D341Med (cell line): ENCODE data around the gene MMP11.

Experiments
- DNase-seq: peaks from one replicate; pipeline ENCODE4 v3.0.0; 2012; ENCODE audit warnings: low spot score

Gene MMP11

DNA sequence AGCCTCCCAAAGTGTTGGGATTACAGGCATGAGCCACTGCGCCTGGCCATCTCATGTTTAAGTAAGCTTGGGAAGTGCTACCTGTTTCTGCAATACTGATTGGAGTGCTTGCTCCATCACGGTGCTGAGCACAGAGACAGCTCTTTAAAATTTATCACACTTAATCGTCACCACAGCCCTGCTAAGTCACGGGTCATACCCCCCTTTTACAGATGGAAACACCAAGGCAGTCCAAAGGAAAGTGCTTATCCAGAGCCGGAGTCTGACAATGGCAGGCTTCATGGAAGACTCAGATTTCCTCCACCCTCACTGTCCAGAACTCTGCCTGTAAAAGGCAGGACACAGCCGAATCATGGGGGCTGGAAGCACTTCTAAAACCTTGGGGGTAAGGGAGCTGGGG is 12.6 kb upstream of the MMP11 start:
- DNase-seq: no peak

DNA sequence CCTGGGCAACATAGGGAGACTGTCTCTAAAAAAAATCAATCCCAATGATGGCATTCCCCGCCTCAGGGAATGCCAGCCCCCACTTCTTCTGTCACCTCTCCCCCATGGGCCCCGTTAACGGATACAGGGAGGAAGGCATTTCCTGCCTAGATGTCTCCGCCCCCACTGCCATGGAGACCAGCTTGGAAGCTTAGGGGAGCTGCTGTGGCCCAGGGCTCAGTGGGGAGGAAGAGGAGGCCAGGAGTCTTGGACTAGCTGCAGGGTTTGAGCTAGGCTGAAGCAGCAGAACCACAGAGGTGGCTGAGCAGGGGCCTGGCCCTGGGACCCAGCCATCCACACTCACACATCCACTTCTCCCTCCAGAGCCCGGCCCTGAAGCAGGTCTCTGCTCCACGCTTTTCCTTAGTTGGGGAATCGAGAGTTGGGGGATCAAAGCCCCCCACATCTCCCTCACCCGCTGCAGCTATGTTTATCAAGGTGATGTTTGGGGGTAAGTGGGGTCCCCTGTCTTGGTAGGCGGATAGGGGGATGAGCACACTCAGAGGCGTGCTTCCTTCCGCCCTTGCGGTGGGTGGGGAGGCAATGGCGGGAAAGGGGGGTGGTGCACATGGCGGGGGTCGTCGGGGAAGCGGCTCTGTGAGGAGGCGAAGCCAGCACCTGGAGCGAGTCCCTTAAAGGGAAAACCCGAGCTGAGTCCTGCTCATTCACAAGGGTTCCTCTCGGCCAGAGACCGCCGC is 9.6 kb upstream of the MMP11 start, which contains the start of gene C22orf15:
Gene C22orf15, plus strand, starts transcription at position 149 of the 737 bp plus-strand sequence. Its CDS starts 317 bp downstream, at position 466.
- no peak for DNase-seq

DNA sequence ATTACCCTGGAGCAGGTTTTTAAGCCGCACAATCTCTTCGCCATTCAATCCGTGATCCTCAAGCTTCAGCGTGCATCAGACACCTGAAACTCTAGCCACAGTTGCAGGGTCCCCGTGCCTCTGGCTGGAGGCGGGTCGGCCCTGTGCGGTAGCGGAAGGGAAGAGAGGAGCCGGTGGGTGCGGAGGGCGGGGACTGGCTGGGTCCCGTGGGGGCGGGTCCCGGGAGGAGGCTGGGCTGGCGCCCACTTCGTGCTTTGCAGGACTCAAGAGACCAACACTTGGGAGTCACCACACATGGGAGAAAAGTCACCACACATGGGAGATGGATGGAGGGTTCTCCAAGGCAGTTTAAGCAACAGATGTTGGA is 9.1 kb upstream of the MMP11 start:
- DNase-seq: no peak

DNA sequence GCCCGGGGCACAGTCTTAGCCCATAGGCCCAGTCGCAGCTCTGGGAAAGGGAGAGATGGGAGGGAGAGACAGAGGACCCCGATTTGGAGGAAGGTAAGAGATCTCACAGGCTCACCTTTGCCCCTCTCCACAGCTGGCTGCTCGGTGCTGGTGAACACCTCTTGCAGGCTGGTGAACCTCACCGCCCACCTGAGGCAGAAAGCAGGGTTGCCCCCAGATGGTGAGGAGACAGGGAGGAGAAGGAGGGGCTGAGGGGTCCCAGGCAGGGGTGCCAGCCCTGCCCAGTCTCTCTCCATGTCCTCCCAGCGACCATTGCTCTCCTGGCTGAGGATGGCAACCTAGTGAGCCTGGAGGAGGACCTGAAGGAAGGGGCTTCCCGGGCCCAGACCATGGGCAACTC is 8.7 kb upstream of the MMP11 start:
- DNase-seq: no peak

DNA sequence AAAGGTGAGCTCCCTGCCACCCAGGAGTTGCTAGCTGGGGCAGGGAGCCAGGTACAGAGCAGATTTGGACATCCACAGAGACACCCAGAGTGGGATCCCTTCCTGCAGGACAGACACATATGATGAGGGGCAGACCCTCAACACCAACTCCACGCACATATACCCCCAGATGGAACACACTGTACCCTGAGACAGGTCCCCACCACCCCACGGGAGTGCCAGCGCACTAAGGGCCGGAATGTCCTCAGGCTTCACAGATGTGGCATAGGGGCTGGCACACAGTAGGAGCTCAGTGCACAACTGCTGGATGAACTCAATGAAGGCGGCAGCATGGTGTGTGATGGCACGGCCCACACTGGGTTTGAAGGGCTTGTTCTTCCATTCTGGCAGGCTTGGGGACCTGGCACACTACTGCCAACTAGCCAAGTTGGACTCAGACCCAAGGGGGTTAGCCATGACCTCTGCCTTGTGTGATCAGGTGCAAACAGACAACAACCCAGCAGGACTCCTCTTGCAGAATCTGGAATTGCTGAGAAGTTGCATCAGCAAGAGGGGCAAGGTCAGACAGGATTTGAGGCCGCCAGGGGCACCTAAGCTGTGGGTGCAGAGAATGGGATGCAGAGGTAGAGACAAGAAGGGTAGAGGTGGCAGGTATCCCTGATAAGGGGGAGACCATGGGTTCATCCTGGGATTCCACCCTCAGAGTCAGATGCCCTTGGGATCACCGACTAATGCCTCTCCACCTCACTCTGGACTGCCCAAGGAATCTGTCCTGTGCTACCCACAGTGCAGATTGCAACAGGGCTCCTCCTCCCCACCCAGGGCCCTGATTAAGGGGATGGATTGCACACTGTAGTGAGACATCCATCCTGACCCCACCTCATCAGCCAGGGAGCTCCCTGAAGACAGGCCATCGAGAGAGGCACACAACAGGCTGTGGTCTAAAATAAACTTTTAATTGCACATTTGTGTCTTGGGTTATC is 7.5 kb upstream of the MMP11 start:
- DNase-seq: no peak

DNA sequence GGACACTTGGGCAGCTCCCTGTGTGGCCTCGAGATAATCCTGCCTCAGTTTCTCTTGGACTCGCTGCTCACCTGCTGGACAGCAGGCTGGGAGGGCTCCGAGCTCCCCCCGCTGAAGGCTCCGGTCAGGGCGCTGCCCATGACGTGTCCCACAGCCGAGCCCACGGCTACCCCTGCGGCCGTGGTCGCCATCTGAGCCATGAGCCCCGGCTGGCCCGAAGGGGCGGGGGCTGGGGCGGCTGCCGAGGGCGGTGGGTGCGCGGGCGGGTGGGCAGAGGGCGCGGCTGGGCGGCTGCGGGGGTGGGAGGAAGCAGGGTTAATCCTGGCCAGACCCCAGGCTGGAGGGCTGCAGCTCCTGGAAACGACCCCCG is 5.4 kb upstream of the MMP11 start:
- no peak for DNase-seq

DNA sequence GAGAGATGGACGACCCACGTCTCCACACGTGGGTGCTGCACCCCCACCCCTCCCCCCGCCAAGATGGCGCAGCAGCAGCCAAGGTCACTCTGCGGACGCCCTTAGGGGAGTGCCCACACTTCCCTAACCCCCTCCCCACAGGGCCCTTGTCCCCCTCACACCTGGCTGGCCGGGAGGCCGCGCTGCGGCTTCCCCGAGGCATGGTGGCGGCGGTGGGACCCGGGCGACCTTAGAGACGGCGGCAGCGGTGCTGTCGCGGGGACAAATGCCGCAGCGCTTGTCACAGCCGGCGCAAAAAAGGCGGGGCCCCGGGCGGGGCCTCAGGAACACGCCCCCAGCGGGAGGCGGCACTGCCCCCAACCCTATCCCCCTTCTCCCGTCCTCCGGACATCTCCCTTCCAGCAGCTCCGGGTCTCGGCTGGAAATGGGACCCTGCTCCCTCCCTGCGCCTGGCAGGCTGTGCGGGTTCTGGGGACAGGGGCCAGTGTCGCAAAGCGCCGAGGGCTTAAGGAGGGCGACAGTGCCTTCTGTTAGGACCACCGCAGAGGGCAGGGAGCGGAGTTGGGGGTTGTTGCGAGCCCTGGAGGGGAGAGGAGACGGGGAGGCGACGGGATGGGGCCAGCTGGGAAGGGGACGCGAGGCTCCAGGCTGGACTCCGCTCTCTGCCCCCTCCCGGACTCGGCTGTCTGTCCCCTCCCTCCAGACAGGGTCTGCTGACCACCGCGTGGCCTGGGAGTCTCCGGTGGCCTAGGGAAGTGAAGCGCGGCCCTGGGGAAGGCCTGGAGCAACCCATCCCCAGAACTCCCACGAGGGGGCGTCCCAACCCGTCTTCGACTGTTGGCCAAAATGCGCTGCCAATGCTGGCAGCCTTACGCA is 4.7 kb upstream of the MMP11 start, which contains the start of gene CHCHD10:
Gene CHCHD10, minus strand, starts transcription at position 300 of the 876 bp plus-strand sequence. Its CDS starts 98 bp downstream, at position 202.
- DNase-seq: peak; percentile 93

DNA sequence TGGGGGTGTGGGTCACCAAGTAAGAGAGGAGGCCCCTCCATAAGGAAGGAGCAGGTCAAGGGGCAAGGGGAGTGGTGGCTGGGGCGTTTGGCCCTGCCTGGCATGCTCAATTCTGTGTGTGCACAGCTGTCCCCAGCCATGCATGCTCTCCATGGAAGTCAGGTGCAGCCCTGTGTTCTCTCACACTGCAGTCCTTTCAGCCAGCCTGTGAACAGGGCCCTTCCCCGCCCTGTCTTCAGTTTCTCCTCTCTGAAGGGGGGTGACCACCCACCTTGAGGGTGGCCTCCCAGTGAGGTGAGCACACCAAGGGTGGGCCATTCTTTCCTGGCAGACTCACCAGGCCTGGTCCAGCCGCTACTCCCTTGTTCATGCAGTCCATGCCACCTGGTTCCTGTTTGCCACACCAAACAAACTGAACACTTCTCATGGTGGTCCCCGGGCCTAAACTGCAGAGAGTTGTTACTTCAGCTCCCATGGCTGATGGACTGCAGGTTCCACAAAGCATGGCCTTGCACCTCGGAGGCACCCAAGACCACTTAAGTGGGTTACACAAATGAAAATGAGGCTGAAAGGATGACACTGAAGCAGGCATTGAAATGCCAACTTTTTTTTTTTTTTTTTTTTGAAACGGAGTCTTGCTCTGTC is 3.2 kb upstream of the MMP11 start:
- DNase-seq: no peak

DNA sequence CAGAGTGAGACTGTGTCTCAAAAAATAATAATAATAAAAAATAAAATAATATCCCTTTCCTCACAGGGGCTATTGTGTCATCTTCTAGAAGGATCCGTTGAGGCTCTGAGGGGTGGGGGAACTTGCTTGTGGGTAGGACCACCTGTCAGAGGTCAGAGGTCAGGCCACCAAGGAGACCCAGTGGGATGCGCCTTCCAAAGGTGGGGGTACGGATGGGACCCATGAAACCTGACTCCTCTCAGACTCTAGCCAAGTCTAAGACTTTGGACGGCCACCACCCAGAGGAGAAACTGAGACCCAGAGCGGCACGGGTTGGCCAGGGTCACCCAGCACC is 367 bp upstream of the MMP11 start:
- DNase-seq: no peak

DNA sequence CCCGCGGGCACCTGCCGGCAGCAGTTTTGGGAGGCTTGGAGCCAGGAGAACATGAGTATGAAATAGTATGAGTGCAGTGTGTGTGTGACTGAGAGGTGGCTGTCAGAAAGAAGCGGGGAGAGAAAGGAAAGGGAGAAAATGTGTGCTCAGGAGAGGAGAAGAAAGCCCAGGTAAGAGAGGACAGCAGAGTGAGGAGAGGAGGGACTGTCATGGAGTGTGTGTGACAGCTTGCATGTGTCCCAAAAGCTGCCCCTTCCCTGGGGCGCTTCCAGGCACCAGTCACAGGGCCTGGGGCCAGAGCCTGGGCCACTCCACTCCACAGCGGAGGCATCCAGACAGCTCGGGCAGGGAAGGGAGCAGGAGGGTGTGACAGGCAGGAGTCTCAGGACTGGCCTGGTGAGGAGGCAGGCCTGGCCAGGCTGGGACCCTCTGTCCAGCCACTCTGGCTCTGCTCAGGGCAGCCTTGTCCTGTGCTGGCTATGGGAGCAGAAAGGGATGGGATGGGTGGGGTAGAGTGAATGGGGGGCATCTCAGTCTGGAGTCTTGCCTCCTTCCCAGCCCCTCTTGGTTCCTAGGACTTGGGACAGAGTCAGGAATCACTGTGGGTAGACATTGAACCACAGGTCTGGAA is 949 bp downstream of the MMP11 start:
- no peak for DNase-seq

DNA sequence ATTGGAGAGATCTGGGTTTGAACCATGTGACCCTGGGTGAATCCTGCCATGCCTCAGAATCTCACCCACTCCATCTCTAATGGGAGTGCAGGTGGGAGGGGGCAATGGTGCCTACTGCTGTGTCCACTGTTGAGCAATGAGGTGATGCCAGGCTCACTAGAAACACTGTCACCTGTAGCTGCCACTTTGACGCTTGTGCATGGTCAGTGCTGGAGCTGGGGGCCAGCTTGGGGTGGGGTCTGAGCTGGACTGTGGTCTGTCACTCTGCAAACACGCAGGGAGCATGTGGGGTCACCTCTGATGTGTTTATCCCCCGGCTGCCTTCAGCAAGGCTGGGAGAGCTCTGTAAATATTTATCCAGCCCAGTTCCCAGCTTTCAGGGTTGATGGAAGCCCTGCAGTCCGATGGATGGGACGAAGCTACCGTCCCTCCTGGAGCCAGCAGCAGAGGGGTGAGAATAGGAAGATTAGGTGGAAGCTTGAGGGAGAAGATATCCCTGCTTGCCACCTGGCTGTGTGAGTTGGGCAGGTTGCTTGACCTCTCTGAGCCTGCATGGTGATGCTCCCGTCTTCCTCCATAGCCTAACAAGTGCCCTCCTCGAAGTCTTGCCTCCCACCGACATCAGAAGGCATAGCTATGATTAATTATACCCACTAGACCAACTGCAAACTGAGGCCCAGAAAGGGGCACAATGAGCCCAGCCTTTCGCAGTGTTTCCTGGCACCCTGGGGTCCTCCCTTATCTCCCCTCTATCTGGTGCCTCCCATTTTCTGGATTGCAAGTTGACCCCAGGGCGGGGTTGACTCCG is 1.7 kb downstream of the MMP11 start:
- no peak for DNase-seq

DNA sequence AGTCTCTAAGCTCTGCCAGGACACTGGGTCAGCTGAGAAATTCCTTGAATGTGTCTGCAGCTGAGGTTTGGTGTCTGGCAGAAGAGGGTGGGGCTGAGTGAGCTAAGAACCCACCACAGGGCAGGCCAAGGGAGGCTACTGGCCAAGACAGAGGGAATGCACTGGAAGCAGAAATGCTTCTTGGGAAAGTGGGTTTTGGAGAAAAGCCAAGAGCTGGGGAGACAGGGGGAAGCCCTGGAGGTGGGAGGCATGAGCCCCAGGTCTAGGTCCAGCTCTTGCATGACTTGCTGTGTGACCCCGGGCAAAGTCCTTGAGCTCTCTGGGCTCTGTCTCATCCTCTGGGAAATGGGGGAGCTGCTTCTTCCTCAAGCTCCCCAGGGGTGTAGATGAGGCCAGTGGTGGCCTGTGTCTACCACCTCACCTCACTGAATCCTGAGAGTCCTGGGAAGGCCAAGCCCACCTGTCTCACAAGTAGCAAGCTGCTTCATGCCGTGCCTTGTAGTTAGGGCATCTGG is 2.3 kb downstream of the MMP11 start:
- no peak for DNase-seq

DNA sequence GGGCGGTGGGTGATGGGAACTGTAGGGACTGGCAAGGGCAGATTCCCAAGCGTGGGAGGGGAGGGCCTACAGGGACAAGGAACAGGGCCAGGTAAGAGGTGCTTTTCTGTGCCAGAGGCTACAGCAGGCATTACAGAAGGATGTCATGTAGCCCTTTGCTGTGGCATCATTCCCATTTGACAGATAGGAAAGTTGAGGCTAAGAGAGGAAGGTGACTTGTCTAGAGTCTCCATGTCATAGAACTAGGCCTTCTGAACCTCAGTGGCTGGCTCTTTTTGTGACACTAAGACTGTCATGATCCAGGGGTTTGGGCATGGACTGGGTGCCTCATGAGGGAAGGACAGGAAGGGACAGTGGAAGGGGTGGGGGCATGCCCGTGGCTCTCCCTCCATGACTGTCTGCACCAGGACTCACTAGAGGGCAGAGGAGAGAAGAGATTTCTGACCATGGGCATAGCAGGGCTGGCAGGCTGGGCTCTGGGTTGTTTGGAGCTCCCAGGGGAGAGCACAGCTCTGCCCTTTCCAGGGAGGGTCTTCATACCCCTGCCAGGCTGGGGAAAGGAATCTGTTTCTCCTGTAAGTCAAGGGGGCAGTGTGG is 3.2 kb downstream of the MMP11 start:
- no peak for DNase-seq

DNA sequence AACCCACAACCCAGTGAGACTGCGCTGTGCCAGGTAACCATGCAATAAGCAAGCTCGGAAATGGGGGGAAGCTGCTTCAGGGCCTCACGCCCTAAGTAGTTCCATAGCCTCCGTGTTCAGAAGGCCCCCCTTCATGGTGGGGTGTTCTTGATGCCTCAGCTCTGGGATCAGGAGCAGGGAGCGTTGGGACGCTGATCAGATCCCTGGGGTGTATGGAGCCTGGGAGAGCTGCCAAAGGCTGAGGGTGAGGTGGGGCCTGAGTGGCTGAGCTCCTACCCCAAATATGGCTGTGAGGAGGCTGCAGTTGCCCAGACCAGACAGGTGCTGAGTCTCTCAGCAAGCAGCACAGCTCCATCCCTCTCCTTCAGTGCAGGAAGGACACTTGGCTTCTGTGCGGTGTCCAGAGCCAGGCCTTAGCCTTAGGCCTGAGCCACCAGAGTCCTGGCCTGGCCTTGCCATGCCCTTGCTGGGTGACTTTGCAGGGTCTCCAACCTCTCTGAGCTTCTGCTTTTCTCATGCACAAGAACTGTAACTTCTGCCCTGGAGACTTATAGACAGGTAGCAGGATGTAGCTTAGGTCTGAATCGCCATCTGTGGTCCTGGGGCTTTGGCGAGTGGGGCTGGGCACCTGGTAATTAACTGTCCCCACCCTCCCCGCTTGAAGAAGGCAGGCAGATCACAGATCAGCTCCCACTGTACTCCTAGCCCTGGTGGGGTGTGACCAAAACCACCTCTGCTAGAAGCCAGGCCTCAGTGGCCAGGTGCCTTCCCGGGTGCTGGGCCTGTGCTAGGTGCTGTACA is 5.3 kb downstream of the MMP11 start:
- peak; percentile 89 for DNase-seq

DNA sequence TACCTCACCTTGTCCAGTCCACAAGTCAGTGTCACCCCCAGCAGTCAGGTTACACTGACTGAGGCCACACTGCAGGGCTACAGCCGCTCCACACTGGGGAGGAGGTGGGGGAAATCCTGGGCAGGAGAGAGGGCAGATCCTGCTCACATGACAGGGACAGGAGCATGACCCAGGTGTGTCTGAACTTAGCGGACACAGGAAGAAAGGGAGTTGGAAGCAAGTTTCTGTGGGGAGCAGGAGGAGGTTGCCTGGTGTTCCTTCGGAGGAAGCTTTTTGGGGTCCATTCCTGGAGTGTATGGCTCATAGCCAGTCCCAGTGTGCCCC is 5.9 kb downstream of the MMP11 start:
- no peak for DNase-seq

DNA sequence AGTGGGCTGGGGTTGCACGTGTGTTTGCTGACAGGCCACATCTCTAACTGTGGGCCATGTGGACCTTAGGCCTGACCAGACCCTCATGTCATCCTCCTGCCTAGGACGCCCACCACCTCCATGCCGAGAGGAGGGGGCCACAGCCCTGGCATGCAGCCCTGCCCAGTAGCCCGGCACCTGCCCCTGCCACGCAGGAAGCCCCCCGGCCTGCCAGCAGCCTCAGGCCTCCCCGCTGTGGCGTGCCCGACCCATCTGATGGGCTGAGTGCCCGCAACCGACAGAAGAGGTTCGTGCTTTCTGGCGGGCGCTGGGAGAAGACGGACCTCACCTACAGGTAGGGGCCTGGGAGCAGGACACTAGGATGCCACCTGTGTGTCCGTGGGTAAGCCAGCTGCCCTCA is 6.4 kb downstream of the MMP11 start:
- DNase-seq: no peak

DNA sequence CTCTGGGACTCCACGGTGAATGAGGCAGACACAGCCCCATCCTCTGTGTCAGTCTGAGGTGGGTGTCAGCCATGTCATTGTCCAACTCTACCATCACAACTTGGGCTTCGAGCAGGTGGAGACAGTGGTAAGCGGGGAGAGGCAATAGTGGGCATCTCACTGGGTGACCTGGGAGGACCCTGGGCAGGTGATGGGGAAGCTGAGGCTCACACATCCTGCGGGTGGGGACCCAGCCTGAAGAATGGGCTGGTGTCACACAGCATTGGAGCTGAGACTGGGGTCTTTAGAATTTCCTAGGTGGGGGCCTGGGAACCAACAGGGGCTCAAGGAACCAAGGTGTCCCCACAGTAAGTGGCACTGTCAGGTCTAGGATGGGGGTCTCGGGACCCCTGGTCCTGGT is 7.1 kb downstream of the MMP11 start:
- no peak for DNase-seq

DNA sequence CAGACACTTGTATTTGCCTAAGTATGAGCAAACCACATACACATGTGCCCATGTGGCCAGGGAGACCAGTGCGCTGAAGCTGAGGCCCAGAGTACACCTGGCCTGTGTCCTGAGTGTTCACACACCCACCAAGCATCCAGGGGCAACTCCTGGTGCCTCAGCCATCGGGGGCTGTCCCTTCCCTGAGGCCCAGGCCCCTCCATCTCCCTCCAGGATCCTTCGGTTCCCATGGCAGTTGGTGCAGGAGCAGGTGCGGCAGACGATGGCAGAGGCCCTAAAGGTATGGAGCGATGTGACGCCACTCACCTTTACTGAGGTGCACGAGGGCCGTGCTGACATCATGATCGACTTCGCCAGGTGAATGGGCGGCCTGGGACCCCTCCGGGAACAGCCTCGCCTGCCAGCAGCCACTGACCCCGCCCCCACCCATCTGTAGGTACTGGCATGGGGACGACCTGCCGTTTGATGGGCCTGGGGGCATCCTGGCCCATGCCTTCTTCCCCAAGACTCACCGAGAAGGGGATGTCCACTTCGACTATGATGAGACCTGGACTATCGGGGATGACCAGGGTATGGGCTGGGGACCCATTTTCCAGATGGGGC is 7.6 kb downstream of the MMP11 start:
- DNase-seq: no peak

DNA sequence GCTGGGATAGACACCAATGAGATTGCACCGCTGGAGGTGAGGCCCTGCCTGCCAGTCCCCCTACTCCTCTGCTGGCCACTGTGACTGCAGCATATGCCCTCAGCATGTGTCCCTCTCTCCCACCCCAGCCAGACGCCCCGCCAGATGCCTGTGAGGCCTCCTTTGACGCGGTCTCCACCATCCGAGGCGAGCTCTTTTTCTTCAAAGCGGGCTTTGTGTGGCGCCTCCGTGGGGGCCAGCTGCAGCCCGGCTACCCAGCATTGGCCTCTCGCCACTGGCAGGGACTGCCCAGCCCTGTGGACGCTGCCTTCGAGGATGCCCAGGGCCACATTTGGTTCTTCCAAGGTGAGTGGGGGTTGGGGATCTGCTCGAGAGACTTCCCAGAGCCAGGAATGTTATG is 8.4 kb downstream of the MMP11 start:
- no peak for DNase-seq
